K562 (cell line): Measurements from ENCODE around the gene ING5. TPM values are rescaled to one million over a fixed set of nuclear protein-coding genes. Genes with fewer than 3 reads are reported as not detected.

Experiments used
- AFF4 ChIP-seq: sonication (generic); formaldehyde crosslinking; IDR thresholded peaks from 2 replicates; pipeline ENCODE4 v1.8.0; 2023; ENCODE audit warnings: mild to moderate bottlenecking, missing genetic modification reagents
- ARNT ChIP-seq, 2 experiments: fragments of 450-650 bp; IDR thresholded peaks; 2 replicates each; pipeline ENCODE4 v1.6.1; 2016; ENCODE audit warnings: mild to moderate bottlenecking in 1 of 2
- CREBBP ChIP-seq: IDR thresholded peaks from one replicate; pipeline ENCODE4 v1.6.1; 2012; ENCODE audit warnings: low read depth, mild to moderate bottlenecking, control low read depth, inconsistent platforms, low read length
- CXXC5 ChIP-seq: fragments of 250-450 bp; sonication (Bioruptor Pico); IDR thresholded peaks from 2 replicates; pipeline ENCODE4 v1.8.0; 2022; ENCODE audit warnings: inconsistent platforms, mild to moderate bottlenecking, moderate library complexity
- E4F1 ChIP-seq: fragments of 250-450 bp; sonication (Bioruptor Pico); IDR thresholded peaks from 2 replicates; pipeline ENCODE4 v1.5.0; 2021; ENCODE audit warnings: mild to moderate bottlenecking, borderline replicate concordance
- HLTF ChIP-seq: fragments of 450-650 bp; IDR thresholded peaks from 2 replicates; pipeline ENCODE4 v1.6.1; 2016
- SIN3A ChIP-seq, 2 experiments: fragments of 150-350 bp in 1 of 2; IDR thresholded peaks; 2 replicates each; pipeline ENCODE4 v1.6.1; 2011 to 2016; ENCODE audit warnings: borderline replicate concordance in 2 of 2, low read depth in 2 of 2, low read length in 2 of 2, mild to moderate bottlenecking in 2 of 2, moderate library complexity in 2 of 2; ENCODE audit not compliant: control insufficient read depth in 1 of 2
- SUPT5H ChIP-seq: fragments of 450-650 bp; IDR thresholded peaks from 2 replicates; pipeline ENCODE4 v1.6.1; 2016
- polyA plus RNA-seq, 8 experiments: library from polyadenylated mRNA; depleted of rRNA in 4 of 8; stranded (reverse) in 5 of 8; unstranded in 3 of 8; fragments of >200 nt; fragmentation: Nextera tagmentation in 2 of 8; fragmentation: Illumina TruSeq in 1 of 8; extraction: Ambion mirVana in 2 of 8; extraction: Trizol in 1 of 8; gene quantifications; 2 replicates each; pipeline versions ENCODE4 v1.2.1 to v1.2.3, GENCODE V29; 2011 to 2014; ENCODE audit warnings: inconsistent platforms in 1 of 8, missing spikeins in 1 of 8
- total RNA-seq, 7 experiments: library from RNA; depleted of rRNA in 6 of 7; stranded (reverse); fragments of >200 nt in 6 of 7; fragmentation: Illumina TruSeq in 2 of 7; extraction: Trizol in 2 of 7; gene quantifications; 2 replicates each; pipeline versions ENCODE4 v1.2.1 to v1.2.3, GENCODE V29; 2011 to 2021; ENCODE audit warnings: low replicate concordance in 1 of 7
- TF ChIP-seq, protein P1 (sequence below): fragments of 450-650 bp; formaldehyde crosslinking; IDR thresholded peaks from 2 replicates; pipeline ENCODE4 v1.4.0; 2020; ENCODE audit warnings: mild to moderate bottlenecking, moderate library complexity
- TF ChIP-seq, protein P2 (sequence below): fragments of 450-650 bp; formaldehyde crosslinking; IDR thresholded peaks from 2 replicates; pipeline ENCODE4 v1.4.0; 2022; ENCODE audit warnings: mild to moderate bottlenecking, moderate library complexity

ING5 gene
- total and polyA plus RNA-seq, 9 of the 15 experiments (the other 6 are each of a cell fraction or from before 2014, with no cell fraction given), result 10.4 to 53.3 (median 27.9) TPM

DNA sequence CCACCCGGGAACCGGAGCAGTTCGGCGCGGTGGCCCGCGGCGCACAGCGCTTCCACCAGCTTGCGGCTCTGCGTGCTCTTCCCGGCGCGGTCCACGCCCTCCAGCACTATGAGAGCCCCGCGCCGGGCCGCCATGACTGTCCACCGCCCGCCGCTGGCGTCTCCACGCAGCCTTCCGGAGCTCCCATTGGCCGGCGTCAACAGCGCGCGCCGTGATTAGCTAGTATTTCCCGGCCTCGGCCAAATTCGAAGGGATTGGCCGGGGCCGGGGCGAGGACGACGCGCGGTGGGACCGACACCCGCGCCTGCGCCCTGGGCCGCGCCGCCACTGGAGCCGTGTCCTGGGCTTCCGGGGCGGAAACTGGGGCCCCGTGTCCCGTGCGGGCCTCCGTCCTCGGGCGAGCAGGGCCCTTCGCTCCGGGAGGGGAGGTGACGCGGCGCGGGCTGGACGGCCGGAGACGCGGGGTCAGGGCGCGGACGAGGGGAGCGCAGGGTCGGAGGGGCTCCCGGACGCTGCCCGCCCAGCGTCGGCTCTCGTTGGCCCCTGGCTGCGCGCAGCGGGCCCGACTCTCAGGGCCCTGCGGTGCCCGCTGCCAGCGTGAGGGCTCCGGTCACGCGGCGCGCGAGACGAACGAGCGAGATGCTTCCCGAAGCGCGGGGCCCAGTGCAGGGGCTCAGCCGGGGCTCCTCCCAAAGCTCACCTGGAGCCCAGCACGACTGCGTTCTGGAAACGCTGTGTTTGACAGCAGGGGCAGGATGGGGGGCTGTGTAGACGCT, 15.0 kb upstream of the ING5 start, which contains the start of gene DTYMK (continued):
- TF ChIP-seq AFF4 (CRISPR knock-in tag) (peak; percentile 72), HLTF (no peak), E4F1 (CRISPR knock-in tag) (no peak), CXXC5 (CRISPR knock-in tag) (peak; percentile 84), ARNT (IDR thresholded peaks at IDR 0.05) (no peak), CREBBP (no peak), SIN3A (IDR thresholded peaks at IDR 0.05; ENCODE audit: borderline replicate concordance in 2 of 2, control insufficient read depth in 1 of 2, low read depth in 2 of 2, low read length in 2 of 2) (peak in 1 of 2 experiments; percentile 7; a peak in 2 of 4 replicates), SUPT5H (peak; percentile 61)
- TF ChIP-seq, protein P1, sequence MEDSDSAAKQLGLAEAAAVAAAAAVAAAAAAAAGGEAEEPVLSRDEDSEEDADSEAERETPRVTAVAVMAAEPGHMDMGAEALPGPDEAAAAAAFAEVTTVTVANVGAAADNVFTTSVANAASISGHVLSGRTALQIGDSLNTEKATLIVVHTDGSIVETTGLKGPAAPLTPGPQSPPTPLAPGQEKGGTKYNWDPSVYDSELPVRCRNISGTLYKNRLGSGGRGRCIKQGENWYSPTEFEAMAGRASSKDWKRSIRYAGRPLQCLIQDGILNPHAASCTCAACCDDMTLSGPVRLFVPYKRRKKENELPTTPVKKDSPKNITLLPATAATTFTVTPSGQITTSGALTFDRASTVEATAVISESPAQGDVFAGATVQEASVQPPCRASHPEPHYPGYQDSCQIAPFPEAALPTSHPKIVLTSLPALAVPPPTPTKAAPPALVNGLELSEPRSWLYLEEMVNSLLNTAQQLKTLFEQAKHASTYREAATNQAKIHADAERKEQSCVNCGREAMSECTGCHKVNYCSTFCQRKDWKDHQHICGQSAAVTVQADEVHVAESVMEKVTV (CRISPR knock-in tag), result no peak
- TF ChIP-seq, protein P2, sequence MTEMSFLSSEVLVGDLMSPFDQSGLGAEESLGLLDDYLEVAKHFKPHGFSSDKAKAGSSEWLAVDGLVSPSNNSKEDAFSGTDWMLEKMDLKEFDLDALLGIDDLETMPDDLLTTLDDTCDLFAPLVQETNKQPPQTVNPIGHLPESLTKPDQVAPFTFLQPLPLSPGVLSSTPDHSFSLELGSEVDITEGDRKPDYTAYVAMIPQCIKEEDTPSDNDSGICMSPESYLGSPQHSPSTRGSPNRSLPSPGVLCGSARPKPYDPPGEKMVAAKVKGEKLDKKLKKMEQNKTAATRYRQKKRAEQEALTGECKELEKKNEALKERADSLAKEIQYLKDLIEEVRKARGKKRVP (CRISPR knock-in tag), result no peak
